Pancreas (tissue), 10 donors: ENCODE measurements around the gene NOSIP. TPM values are rescaled to one million over a fixed set of nuclear protein-coding genes. Genes with fewer than 3 reads are reported as not detected.

Experiments
- ATAC-seq, 4 donors: fragments of 200-7000 bp; cut with Tn5 transposase; one replicate each; pipeline versions ENCODE4 v1.8.0 to v1.9.1; 2020; ENCODE audit warnings: mild to moderate bottlenecking in 4 of 4, moderate library complexity in 4 of 4
- DNase-seq, 6 donors: peaks; one replicate each; pipeline ENCODE4 v3.0.0-alpha.2; 2020
- FAIRE-seq: peaks from 2 replicates; lab custom pipeline; 2012; peaks lifted over from hg19 to GRCh38; lab: Jason Lieb, UNC
- H3K27ac ChIP-seq, 4 donors: fragments of 200-600 bp; sonication (generic); 1 replicate in 3 of 4; 2 replicates in 1 of 4; pipeline versions ENCODE4 v1.5.0 to v1.8.0; 2020
- H3K27me3 ChIP-seq, 4 donors: fragments of 200-600 bp; one replicate each; pipeline ENCODE4 v1.8.0; 2021
- H3K36me3 ChIP-seq, 3 donors: fragments of 200-600 bp; sonication (generic) in 1 of 3; one replicate each; pipeline versions ENCODE4 v1.5.0 to v1.8.0; 2020 to 2021
- H3K4me1 ChIP-seq, 3 donors: fragments of 200-600 bp; one replicate each; pipeline ENCODE4 v1.8.0; 2021
- H3K4me3 ChIP-seq, 4 donors: fragments of 200-600 bp; sonication (generic) in 2 of 4; one replicate each; pipeline versions ENCODE4 v1.5.0 to v1.8.0; 2020 to 2021
- H3K9me3 ChIP-seq, 4 donors: fragments of 200-600 bp; one replicate each; pipeline ENCODE4 v1.8.0; 2021
- WGBS, 2 donors: extraction: QIAGEN DNeasy Blood & Tissue Kit; methylation state at CpG; one replicate each; pipeline ENCODE4 v1.1.7; 2013; 5-methylcytosine and 5-hydroxymethylcytosine counted together
- intact Hi-C, 3 donors: fragments of 100-400 bp; cut with DNase I; formaldehyde crosslinking; loops; one replicate each; pipeline versions ENCODE4 v1.11.1 to v1.14.2; 2022
- polyA plus RNA-seq, 2 donors: library from polyadenylated mRNA; stranded (reverse); fragments of 200-250 nt; gene quantifications; one replicate each; pipeline ENCODE4 v1.2.3, GENCODE V29; 2013
- total RNA-seq, 6 donors: library from RNA; stranded (reverse); fragmentation: NEBNext Ultra II Directional in 4 of 6; extraction: Animal tissue kit (Norgen Biotek cat#: 25700) in 4 of 6; gene quantifications; one replicate each; pipeline versions ENCODE4 v1.2.1 to v1.2.4, GENCODE V29; 2021 to 2023
- TF ChIP-seq, protein P1 (sequence below), 4 donors: fragments of 200-600 bp; sonication (generic) in 3 of 4; IDR thresholded peaks; one replicate each; pipeline versions ENCODE4 v1.5.0 to v1.8.0; 2021; ENCODE audit warnings: antibody characterized with exemption in 4 of 4
- donor health status: healthy with polysubstance abuse.
- donor health status: DM: no; HTN: no; CAD: no; lungs with moderate emphysema.
- donor health status: DM: no; HTN: no; CAD: no.
- donor health status: control.
- donor health status: control.
- donor health status: Bipolar disorder and iron deficiency.
- donor health status: DM: yes; HTN: yes; CAD: no.
- donor health status: DM: no; HTN: no; CAD: no.
- donor health status: DM: no; HTN: no; CAD: no.
- donor health status: DM: yes; HTN: yes; CAD: no.

The NOSIP gene
- total and polyA plus RNA-seq, 8 donors = 40.5 to 148 (median 60.6) TPM

DNA sequence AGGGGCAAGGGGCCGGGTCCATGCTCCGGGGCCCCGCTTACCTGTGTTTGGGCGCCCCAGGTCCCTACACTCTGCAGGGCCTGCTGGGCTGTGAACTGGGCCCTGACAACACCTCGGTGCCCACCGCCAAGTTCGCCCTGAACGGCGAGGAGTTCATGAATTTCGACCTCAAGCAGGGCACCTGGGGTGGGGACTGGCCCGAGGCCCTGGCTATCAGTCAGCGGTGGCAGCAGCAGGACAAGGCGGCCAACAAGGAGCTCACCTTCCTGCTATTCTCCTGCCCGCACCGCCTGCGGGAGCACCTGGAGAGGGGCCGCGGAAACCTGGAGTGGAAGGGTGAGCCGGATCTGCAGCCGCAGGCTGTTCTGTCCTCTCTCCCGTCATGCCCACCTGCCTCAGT lies 66.2 kb downstream of the NOSIP start:
- ATAC-seq = peak; percentile 40 to 67 (median 54)
- Histone ChIP-seq H3K4me1 (peaks cover 0 to 11% (median 0%) of the 10 kb centered on the region in 3 donors), H3K36me3 (no peaks in the 10 kb centered on the region), H3K9me3 (no peaks in the 10 kb centered on the region), H3K27ac (no peak overlapping the region), H3K27me3 (no peaks in the 10 kb centered on the region), H3K4me3 (peak overlapping the region; percentile 13 to 80 (median 74))
- intact Hi-C loops = no loop called here
- WGBS, 2 donors = 12 to 20% methylated on average over 20 to 21 of the region's 21 CpGs
- peak in 3 of 6 donors; percentile 35 to 82 (median 61) for DNase-seq
- TF ChIP-seq, protein P1, sequence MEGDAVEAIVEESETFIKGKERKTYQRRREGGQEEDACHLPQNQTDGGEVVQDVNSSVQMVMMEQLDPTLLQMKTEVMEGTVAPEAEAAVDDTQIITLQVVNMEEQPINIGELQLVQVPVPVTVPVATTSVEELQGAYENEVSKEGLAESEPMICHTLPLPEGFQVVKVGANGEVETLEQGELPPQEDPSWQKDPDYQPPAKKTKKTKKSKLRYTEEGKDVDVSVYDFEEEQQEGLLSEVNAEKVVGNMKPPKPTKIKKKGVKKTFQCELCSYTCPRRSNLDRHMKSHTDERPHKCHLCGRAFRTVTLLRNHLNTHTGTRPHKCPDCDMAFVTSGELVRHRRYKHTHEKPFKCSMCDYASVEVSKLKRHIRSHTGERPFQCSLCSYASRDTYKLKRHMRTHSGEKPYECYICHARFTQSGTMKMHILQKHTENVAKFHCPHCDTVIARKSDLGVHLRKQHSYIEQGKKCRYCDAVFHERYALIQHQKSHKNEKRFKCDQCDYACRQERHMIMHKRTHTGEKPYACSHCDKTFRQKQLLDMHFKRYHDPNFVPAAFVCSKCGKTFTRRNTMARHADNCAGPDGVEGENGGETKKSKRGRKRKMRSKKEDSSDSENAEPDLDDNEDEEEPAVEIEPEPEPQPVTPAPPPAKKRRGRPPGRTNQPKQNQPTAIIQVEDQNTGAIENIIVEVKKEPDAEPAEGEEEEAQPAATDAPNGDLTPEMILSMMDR (IDR thresholded peaks at IDR 0.05) = no peak
- FAIRE-seq = no peak

GRCh38 chr19:49513746-49514118 lies 66.6 kb downstream of the NOSIP start:
- H3K27ac ChIP-seq = no peak overlapping the region
- intact Hi-C loops = no loop called here
- TF ChIP-seq, protein P1 (IDR thresholded peaks at IDR 0.05) = no peak
- DNase-seq = no peak
- H3K27me3 ChIP-seq = no peaks in the 10 kb centered on the region
- ATAC-seq = peak; percentile 26 to 54 (median 43)
- 7 to 13% methylated on average over 12 of the region's 12 CpGs for WGBS, 2 donors
- H3K36me3 ChIP-seq = no peaks in the 10 kb centered on the region
- peak overlapping the region; percentile 13 to 80 (median 74) for H3K4me3 ChIP-seq
- peaks cover 0 to 11% (median 0%) of the 10 kb centered on the region in 3 donors for H3K4me1 ChIP-seq
- FAIRE-seq = no peak
- H3K9me3 ChIP-seq = no peaks in the 10 kb centered on the region

DNA sequence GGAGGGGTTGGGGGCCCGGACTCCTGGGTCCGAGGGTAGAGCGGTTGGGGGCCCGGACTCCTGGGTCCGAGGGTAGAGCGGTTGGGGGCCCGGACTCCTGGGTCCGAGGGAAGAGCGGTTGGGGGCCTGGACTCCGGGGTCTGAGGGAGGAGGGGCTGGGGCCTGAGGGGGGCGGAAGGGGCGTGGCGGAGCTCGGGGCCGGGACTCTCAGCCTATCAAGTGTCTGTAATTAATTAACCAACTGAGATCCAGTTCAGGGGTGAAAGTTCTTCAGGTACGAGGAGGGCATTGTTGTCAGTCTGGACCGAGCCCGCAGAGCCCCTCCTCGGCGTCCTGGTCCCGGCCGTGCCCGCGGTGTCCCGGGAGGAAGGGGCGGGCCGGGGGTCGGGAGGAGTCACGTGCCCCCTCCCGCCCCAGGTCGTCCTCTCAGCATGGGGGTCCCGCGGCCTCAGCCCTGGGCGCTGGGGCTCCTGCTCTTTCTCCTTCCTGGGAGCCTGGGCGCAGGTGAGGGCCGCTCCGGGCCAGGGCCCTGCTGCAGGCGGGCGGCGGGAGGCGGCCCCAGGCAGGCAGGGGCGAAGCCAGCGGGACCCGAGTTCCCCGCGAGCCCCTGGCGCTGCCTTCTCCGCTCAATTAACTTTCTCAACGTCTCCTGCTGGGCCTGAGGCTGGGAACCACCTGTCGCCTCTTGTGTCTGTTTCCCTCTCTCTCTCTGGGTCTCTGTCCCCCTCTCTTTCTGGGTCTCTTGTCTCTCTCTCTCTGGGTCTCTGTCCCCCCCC lies 67.2 kb downstream of the NOSIP start:
- TF ChIP-seq, protein P1 (IDR thresholded peaks at IDR 0.05) = no peak
- Histone ChIP-seq H3K4me1 (peaks cover 0 to 11% (median 0%) of the 10 kb centered on the region in 3 donors), H3K36me3 (no peaks in the 10 kb centered on the region), H3K9me3 (no peaks in the 10 kb centered on the region), H3K27ac (peak overlapping the region; percentile 23 to 64 (median 60)), H3K27me3 (no peaks in the 10 kb centered on the region), H3K4me3 (peak overlapping the region; percentile 73 to 80 (median 75))
- 1% methylated on average over 44 to 50 of the region's 50 CpGs for WGBS, 2 donors
- intact Hi-C loops = no loop called here
- ATAC-seq (peak; percentile 81 to 87 (median 84)), FAIRE-seq (no peak), DNase-seq (peak in 3 of 6 donors; percentile 37 to 64 (median 47))

GRCh38 chr19:49507803-49508494 lies 72.4 kb downstream of the NOSIP start:
- 77 to 78% methylated on average over 12 of the region's 12 CpGs for WGBS, 2 donors
- Histone ChIP-seq H3K27ac (no peak overlapping the region), H3K27me3 (no peaks in the 10 kb centered on the region), H3K36me3 (no peaks in the 10 kb centered on the region), H3K9me3 (no peaks in the 10 kb centered on the region), H3K4me1 (peaks cover 0 to 2% (median 0%) of the 10 kb centered on the region in 3 donors), H3K4me3 (no peak overlapping the region)
- intact Hi-C loops = loop anchor here in 2 of 3 donors (5.0 kb wide), 1 partner anchor 34 kb away; no protein-coding TSS in a partner anchor
- ATAC-seq = no peak
- TF ChIP-seq, protein P1 (IDR thresholded peaks at IDR 0.05) = no peak
- no peak for FAIRE-seq
- DNase-seq = no peak
